ENCODE measurements around the gene LSAMP. TPM values are rescaled to one million over a fixed set of nuclear protein-coding genes. Genes with fewer than 3 reads are reported as not detected.

Gene LSAMP
- total and polyA plus RNA-seq, 2 of the 4 experiments (the other 2 are of a cell fraction), result 7.9 to 8.0 TPM

GRCh38 chr3:116056280-116056679 is 389.0 kb downstream of the LSAMP start:
- no peak overlapping the region for H4K8ac ChIP-seq (ENCODE audit: low read depth in 2 of 2, low read length in 2 of 2)
- no peak for DNase-seq
- no peak overlapping the region for H3K23ac ChIP-seq (ENCODE audit: low read depth, low read length)
- no TSS peak for BruUV-seq (replicated peaks)
- no peak overlapping the region for H3K14ac ChIP-seq (replicated peaks; ENCODE audit: low read depth, low read length)
- no peak overlapping the region for H4K91ac ChIP-seq (ENCODE audit: insufficient read depth, low read depth, low read length)
- H3K9me3 ChIP-seq (ENCODE audit: control insufficient read depth, insufficient read depth, low read length), result no peaks in the 10 kb centered on the region
- no peak overlapping the region for H4K5ac ChIP-seq (ENCODE audit: low read depth, low read length)
- H3K4me2 ChIP-seq (ENCODE audit: low read depth, low read length), result no peak overlapping the region
- no peaks in the 10 kb centered on the region for H4K20me1 ChIP-seq (ENCODE audit: insufficient read depth, low read length)
- no peak overlapping the region for H2BK120ac ChIP-seq (ENCODE audit: low read depth, low read length)
- no peaks in the 10 kb centered on the region for H3K27me3 ChIP-seq (ENCODE audit: control insufficient read depth, insufficient read depth, low read length)
- H3K4me1 ChIP-seq (ENCODE audit: control insufficient read depth, insufficient read depth, low read length), result no peaks in the 10 kb centered on the region
- no peak overlapping the region for H2BK5ac ChIP-seq (ENCODE audit: low read depth, low read length, poor library complexity, severe bottlenecking)
- no peaks in the 10 kb centered on the region for H3K36me3 ChIP-seq (ENCODE audit: control insufficient read depth, insufficient read depth, low read length)
- H3K9ac ChIP-seq (ENCODE audit: low read depth, low read length), result no peak overlapping the region
- dilution Hi-C loops (cut with HindIII; ENCODE audit: low sequenced_read_pairs, unreplicated experiment) (no loop called here), in situ Hi-C loops (cut with MboI; ENCODE audit: low sequenced_read_pairs) (no loop called here), intact Hi-C loops (cut with micrococcal nuclease) (no loop called here)
- no peak overlapping the region for H3K4ac ChIP-seq (ENCODE audit: low read depth, low read length)
- no peak overlapping the region for H3K4me3 ChIP-seq (ENCODE audit: insufficient read depth, low read depth, low read length)
- CTCF ChIA-PET, result no interaction called here
- no peak overlapping the region for H3K27ac ChIP-seq (ENCODE audit: insufficient read depth, low read length)
- H2AK9ac ChIP-seq (replicated peaks; ENCODE audit: low read depth, low read length, poor library complexity), result no peak overlapping the region
- POLR2A ChIA-PET (ENCODE audit: unreplicated experiment), result no interaction called here
- no peak overlapping the region for H2AK5ac ChIP-seq (ENCODE audit: low read depth, low read length)
- no peak for TF ChIP-seq RCOR1 (IDR thresholded peaks at IDR 0.05; ENCODE audit: insufficient replicate concordance, low read length)
- TF ChIP-seq USF2 (IDR thresholded peaks at IDR 0.05; ENCODE audit: low read depth, low read length), result no peak
- TF ChIP-seq SMC3 (IDR thresholded peaks at IDR 0.05; ENCODE audit: low read depth, low read length), result no peak
- no peak for TF ChIP-seq CEBPB (IDR thresholded peaks at IDR 0.05; ENCODE audit: low read depth, low read length)
- TF ChIP-seq, protein P1, sequence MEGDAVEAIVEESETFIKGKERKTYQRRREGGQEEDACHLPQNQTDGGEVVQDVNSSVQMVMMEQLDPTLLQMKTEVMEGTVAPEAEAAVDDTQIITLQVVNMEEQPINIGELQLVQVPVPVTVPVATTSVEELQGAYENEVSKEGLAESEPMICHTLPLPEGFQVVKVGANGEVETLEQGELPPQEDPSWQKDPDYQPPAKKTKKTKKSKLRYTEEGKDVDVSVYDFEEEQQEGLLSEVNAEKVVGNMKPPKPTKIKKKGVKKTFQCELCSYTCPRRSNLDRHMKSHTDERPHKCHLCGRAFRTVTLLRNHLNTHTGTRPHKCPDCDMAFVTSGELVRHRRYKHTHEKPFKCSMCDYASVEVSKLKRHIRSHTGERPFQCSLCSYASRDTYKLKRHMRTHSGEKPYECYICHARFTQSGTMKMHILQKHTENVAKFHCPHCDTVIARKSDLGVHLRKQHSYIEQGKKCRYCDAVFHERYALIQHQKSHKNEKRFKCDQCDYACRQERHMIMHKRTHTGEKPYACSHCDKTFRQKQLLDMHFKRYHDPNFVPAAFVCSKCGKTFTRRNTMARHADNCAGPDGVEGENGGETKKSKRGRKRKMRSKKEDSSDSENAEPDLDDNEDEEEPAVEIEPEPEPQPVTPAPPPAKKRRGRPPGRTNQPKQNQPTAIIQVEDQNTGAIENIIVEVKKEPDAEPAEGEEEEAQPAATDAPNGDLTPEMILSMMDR (conservative IDR thresholded peaks at IDR 0.05; ENCODE audit: low read depth, low read length), result no peak
- no peak for TF ChIP-seq MAZ (IDR thresholded peaks at IDR 0.05; ENCODE audit: borderline replicate concordance, low read depth, low read length)
- no peak overlapping the region for H3K56ac ChIP-seq (ENCODE audit: extremely low read depth, insufficient read depth, low read length)
- H2BK20ac ChIP-seq (ENCODE audit: low read depth, low read length), result no peak overlapping the region
- WGBS, 2 experiments (ENCODE audit: extremely low coverage in 2 of 2, insufficient read length in 1 of 2), result no CpG with 5 or more reads among the region's 2 CpGs
- no peak overlapping the region for H2BK15ac ChIP-seq (ENCODE audit: low read depth, low read length)
- H3K18ac ChIP-seq (ENCODE audit: low read depth, low read length), result no peak overlapping the region
- ATAC-seq (ENCODE audit: low read depth), result no peak
- H3K79me1 ChIP-seq (ENCODE audit: low read depth in 1 of 2, low read length in 2 of 2), result no peaks in the 10 kb centered on the region
- H2AFZ ChIP-seq (replicated peaks; ENCODE audit: low read length, poor library complexity), result no peak overlapping the region
- no peaks in the 10 kb centered on the region for H3K9me1 ChIP-seq (ENCODE audit: insufficient read depth, low read length)
